GM18508 (cell line): ENCODE results near the gene GPT2.
"Not testable (repeated sequence)": the region's sequence is repeated elsewhere in the genome, so short reads cannot be mapped to it uniquely, and the experiment has no call there.

ENCODE experiments used
- ATAC-seq: cut with Tn5 transposase; IDR thresholded peaks from one replicate; pipeline ENCODE4 v1.9.1; 2021; ENCODE audit warnings: moderate number of reproducible peaks; ENCODE audit not compliant: insufficient read depth, unreplicated experiment

GPT2 gene

DNA sequence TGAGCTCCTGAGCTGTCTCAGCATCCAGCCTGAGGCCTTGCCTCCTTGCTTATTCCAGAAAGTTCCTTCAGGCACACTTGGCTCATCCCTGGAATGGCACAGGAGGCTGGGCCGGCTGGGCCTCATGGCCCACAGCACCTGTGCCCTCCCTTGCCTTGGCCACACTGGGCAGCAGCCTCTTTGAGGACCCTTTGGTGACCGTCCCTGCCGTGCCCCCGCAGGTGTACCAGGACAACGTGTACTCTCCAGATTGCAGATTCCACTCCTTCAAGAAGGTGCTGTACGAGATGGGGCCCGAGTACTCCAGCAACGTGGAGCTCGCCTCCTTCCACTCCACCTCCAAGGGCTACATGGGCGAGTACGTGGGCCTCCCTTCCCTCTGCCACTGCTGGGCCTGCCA lies 34.2 kb downstream of the GPT2 start:
- ATAC-seq: no peak

DNA sequence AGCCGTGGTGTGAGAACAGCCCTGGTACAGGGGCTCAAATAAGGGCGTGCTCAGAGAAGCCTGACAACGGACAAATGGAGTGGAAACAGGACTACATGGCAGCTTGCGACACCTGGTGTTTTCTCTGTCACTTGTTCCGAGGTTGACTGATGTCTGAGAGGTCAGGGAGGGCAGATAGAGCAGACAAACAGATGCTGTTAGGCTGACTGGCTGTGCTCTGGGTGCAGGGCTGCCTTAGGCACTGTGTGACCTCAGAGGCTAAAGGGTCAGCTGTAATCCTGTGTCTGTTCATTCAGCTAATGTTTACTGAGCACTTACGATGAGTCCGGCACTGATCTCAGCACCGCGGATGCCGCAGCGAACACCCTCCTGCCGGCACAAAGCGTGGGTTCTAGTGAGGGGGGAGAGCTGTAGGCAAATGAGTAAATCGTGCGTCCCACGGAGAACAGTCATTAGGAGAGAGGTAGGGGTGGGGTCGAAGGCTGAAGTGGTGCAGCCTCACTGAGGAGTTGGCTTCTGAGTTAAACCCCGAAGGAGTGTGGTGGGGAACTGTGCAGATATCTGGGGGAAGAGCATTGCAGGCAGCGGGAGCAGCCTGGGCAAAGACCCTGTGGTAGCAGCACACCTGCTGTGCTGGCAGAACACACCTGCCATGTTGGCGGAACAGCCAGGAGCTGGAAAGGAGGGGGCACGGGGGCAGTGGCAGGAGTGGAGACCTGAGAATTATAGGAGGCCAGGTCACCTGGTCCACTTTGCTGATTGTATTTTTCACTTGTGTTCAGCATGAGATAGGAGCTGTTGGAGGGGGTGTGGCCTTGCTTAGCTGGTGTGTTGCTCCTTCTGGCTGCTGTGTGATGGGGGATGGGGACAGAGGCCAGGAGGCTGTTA lies 35.0 kb downstream of the GPT2 start:
- peak; percentile 86 for ATAC-seq

DNA sequence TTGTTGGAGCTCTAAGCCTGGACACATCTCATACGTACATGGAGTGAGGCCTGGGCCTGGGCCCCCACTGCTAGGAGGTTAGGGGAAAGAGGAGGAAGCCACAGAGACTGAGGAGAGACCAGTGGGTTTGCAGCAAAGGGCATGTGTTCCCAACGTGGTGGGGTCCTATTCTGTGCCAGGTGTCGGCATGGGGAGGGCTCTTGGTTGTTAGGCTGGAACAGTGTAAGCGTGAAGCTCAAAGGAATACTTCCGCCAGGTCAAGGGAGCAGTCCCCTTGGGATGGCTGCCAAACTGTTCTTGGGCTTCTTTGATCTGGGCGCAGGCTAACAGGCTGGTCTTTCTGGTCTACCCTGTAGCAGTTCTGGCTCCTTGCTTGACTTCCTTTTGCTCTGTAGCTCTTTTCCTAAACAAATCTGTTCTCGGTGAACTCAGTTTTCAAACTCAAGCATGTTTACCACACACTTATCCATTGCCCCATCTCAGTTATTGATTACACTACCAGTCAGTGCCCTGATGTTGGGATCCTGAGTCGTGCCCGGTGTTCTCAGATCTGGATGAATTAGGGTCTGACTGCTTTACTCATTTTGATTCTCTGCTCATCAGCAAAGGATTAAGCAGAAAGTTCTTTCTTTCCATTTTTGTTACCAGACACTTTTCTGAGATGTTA lies 36.4 kb downstream of the GPT2 start:
- no peak for ATAC-seq

DNA sequence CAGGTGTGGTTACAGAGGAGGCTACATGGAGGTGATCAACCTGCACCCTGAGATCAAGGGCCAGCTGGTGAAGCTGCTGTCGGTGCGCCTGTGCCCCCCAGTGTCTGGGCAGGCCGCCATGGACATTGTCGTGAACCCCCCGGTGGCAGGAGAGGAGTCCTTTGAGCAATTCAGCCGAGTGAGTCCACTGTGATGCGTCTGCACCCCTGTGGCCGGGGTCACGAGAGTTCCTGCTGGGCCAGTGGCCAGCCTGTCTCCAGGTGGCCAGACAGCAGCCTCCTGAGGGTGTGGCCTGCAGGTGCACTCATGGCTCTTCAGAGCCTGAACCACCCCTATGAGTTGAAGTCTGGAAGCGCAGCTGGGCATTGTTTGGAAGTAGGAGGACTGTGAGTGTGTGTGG lies 38.1 kb downstream of the GPT2 start:
- ATAC-seq: no peak

DNA sequence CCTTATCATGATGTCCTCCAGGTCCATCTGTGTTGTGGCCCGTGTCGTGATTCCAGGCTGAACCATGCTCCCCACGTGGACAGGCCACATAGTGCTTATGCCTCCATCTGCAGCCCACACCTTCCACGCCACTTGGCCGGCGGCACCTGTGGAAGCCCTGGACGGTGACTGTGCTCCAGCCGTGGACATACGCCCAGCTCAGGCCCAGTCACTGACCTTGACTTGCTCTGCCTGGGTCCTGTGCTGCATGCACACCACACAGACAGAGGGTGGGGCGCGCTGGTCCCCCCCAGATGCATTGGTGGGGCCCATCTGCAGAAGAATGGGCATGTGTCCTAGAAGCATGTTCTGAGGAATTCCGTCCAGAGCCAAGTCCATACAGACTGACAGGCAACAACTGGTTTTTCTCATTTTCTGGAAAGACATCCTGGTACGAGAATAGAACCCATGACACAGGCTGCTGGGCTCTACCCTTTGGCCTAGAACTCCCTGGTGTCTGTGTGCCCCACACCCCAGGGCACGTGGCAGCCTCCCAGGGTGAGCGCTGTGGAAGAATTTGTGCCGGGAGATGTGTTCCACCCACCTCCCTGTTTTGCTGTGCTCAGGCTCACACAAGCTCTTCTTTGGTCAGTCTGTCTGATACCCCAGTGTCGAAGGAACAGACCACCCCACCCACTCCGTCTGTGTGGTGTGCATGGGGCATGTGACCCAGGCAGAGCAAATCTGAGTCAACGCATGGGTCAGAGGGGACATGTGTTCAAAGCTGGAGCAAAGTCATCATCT lies 39.5 kb downstream of the GPT2 start:
- no peak for ATAC-seq

DNA sequence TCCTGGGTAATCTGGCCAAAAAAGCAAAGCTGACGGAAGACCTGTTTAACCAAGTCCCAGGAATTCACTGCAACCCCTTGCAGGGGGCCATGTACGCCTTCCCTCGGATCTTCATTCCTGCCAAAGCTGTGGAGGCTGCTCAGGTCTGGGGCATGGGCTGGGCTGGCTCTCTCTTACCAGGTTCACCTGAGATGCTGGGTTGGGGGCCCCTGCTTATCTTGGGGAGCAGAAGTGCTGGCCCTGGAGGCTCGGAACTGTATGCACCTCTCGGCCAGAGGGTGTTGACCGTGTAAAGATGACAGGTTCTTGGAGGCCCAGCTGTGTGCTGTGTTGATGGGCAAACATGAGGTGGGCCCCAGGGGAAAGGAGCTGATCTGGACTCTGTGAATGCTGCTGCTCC lies 40.2 kb downstream of the GPT2 start:
- no peak for ATAC-seq

DNA sequence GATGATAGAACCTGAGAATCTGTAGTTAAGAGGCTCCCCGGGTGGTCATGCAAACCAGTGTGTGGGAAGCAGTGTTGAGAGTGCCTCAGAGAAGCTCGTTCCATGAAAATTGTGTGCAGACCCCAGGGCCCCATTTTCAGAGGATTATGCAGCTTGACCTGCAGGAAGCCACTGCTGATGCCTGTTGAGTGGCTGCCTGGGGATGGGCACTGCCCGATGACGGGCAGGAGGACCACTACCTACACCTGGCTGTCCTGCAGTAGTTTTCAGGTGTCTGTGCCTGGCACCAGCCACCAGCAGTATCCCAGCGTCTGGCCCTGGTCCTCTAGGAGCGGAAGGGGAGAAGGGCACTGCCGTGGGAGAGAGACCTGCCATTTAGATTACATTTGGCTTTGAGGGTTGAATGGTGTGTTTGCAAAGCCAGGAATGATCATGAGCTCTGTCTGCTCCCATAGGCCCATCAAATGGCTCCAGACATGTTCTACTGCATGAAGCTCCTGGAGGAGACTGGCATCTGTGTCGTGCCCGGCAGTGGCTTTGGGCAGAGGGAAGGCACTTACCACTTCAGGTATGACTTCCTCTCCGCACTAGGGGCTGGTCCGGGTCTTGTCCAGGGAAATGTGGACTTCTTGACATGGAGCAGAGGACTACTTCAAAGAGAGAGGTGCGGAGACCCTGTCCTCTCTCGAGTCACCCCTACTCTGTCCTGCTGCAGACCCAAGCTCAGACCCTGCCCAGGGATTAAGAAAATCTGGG lies 42.5 kb downstream of the GPT2 start:
- ATAC-seq: no peak

DNA sequence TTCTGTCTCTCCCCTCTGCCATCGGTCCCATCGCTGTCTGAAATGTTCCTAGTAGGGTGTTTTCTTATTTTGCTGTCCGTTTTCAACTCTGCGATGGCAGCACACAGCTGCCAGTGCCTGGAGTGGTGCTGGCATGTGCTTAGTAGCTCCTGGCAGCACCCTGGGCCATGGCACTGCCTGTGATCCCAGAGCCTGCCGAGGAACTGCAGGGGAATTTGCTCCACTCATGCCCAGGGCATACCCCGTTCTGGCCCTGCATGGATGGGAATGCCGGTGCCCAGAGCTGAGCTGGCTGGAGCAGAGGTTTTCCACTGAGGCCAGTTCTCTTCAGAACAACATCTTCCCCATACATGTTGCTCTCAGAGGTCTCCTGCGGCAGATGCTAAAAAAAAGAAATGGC lies 43.1 kb downstream of the GPT2 start:
- no peak for ATAC-seq

DNA sequence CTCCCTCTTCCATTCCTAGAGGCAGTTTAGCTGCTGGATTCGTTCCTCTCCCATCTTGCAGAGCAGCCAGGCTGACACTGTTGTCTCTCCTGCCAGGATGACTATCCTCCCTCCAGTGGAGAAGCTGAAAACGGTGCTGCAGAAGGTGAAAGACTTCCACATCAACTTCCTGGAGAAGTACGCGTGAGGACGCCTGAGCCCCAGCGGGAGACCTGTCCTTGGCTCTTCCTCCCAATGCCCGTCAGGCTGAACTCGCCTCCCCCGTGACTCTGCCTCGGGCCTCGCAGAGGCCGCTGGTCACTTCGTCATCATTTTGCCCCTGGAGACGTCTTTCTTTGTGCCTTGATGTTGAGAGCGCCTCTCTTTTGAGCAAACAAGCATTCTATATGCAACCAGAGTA lies 44.6 kb downstream of the GPT2 start:
- no peak for ATAC-seq

DNA sequence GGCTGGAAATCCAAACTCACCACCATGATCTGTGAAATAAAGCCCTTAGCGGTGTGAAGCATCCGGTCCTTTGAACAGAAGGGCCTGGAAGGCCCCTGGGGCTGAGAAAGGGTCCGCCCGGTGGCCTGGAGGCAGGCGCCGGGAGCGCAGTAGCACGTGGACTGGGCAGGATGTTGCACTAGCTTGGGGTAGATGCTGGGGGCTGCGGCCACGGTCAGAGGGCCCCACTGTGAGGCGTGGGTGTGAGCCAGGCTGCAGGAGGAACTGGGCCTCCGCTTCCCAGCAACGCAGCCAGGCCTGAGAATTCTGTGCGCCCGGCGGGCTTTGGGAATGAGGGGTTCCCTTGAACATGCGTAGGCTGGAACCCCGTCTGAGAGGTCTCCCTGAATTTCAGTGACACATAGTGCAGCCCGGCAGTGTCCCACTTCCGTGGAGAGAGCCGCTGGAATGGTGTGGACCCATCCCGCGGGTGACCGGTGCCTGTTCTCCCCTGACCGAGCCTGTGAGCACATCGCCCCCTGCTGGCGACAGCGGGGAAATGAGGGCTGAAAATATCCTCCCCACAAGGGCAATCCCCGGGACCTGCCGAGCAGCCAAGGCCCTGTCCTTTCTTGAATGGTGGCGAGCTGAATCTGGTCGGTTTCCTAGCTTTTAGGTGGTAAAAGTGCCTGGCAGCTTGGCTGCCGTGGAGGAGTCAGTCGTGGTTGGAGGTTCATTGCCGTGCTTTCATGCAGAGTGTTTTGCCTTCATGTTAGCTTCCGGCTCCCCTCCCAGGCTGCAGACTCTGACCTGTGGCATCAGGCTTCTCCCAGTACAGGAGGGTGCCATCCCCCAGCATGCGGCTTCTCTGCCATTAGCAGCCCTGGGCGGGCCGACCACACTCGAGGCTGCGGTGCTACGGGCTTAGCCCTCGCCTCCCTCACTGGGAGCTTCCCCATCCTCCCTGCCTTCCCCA lies 45.5 kb downstream of the GPT2 start:
- ATAC-seq: no peak

DNA sequence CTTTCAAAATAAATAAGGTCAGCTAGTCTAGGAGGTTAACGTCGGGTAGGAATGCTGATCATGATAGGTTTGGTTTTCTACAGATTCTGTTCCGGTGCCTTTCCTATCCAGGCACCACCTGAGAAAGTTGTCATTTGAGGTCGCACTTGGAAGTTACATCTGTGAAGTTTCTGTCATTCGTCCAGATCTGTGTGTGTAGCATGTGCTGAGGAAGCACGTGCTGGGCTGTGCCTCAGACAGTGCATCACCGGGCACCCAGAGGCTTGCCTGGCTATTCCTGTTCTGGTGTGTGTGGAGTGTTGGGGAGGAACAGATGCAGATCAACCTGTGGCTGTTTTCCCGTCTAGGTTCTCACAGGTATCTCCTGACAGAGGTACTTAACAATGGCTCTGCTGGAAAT lies 46.7 kb downstream of the GPT2 start:
- ATAC-seq: no peak

DNA sequence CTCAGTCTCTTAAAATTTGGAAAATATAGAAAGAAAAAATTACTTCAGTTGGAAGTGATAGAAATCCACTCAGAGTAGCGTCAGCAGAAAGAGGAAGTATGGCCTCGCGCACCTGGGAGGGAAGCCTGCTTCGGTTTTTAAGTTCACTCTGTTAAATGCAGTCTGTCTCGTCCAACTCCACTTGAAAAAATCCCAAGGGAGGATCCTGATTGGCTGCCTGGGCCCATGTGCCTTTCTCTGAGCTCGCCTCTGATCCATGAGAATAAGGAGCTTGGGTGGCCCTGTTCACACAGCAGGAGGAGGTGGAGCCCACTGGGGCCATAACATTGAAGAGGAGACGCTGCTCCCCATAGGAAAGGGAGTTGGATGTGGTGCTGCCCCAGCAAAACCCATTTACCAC lies 48.6 kb downstream of the GPT2 start:
- no peak for ATAC-seq

DNA sequence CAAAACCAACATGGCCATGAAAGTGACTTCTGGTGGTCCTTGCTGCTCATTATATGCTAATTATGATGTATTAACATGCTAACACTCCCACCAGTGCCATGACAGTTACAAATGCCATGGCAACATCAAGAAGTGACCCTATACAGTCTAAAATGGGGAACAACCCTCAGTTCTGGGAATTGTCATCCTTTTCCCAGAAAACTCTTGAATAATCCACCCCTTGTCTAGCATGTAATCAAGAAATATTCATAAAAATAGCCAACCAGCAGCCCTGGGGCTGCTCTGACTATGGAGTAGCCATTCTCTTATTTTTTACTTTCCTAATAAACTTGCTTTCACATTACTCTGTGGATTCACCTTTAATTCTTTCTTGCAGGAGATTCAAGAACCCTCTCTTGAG lies 53.4 kb downstream of the GPT2 start:
- ATAC-seq: no peak

DNA sequence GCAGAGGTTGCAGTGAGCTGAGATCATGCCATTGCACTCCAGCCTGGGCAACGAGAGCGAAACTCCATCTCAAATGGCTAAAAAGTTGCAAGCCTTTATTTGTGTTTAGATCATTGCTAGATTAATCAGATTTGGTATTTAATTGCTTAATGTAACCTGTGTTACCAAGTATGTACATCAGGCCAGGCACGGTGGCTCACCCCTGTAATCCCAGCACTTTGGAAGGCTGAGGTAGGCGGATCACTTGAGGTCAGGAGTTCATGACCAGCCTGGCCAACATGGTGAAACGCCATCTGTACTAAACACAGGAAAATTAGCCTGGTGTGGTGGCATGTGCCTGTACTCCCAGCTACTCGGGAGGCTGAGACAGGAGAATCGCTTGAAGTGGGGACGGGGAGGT lies 60.6 kb downstream of the GPT2 start:
- not testable (repeated sequence) for ATAC-seq

DNA sequence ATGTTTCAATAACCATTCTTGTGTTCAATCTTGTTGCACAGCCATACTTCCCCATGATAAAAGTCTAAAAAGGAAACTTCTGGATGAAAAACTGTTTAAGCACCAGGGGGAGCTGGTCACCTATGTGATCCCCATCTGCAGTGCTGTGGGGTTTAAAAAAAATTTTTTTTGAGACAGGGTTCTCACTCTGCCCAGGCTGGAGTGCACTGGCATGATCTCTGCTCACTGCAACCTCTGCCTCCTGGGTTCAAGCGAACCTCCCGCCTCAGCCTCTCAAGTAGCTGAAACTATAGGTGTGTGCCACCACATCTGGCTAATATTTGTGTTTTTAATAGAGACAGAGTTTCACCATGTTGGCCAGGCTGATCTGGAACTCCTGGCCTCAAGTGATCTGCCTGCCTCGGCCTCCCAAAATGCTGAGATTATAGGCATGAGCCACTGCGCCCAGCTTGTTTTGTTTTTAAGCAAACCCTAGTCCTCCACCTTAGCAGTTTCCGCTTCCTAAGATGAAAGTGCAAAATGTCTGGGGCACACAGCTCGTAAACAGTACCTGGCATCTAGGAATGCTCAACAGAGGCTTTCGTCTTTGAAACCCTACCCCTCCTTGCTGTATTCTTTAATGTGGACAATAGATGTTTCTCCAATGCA lies 63.9 kb downstream of the GPT2 start:
- ATAC-seq: no peak

DNA sequence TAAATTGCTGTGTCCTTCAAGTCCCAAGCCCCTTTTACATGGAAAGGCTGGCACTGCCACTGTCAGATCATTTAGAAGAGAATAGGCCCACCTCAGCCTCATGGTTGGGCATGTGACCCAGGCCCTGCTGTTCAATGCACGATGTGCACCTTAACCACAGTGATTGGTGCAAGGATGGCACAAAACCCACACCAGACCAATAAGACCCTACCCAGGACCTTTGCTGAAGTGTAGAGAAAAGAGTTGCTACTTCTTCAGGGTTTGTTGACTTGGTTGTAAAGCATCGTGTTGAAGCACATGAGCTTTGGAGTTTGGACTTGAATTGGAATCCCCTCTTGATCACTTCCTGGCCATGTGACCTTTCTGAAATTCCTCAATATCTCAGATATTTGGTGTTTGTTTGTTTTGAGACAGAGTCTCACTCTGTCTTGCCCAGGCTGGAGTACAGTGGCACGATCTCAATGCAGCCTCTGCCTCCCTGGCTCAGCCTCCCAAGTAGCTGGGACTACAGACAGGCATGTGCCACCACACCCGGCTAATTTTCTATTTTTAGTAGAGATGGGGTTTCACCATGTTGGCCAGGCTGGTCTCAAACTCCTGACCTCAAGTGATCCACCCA lies 64.5 kb downstream of the GPT2 start:
- ATAC-seq: no peak

DNA sequence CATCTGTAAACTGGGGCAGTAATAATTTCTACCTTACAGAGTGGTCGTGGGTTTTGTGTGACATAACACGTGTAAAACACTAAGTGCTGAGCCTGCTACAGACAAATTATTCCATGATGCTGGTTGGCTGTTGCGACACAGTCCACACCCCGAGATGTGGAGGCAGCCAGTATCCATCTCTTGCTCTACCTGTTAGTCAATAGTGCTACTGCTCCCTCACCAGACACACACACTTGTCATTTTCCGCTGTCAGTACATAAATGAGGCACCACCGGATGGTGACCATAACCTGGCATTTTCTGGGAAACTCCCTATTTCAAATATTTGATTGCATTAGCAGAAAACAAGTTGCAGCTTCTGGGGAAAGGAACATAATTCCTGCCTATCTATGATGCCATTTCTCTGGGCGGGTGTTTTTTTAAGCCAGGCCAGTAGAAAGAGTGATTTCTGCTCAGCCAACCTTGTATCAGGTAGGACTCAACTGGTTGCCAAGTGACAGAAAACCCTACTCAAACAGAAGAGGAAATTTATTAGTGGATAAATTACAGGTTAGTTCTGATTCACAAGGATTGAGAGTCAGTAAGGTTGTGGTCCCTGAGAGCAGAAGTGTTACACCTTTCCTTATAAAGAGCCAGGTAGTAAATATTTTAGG lies 65.2 kb downstream of the GPT2 start:
- no peak for ATAC-seq

DNA sequence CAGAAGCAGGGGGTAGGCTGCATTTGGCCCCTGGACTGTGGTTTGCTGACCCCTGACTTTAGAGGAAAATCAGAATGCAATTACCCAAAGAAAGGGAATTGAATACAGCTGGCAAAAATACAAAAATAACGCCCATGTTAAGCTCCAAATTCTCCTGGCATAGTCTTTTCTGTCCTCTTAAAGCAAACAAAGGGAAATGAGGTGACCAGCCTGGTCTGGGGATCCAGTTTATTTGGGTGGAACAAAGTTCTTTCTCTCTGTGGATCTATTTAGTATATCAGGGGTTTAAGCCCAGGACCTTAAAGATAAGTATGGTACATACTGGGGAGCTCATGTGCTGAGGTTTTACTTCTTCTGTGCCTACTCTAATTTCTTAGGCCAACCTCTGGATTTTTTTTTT lies 65.8 kb downstream of the GPT2 start:
- ATAC-seq: no peak
